WTC11 (cell line): ENCODE results near the gene LAPTM5. TPM values are rescaled to one million over a fixed set of nuclear protein-coding genes. Genes with fewer than 3 reads are reported as not detected.

Source experiments
- ATAC-seq: fragments of 200-7000 bp; cut with Tn5 transposase; 2 replicates; pipeline ENCODE4 v1.10.0; 2021; ENCODE audit warnings: mild to moderate bottlenecking, moderate library complexity
- CTCF ChIA-PET: fragments of 300-600 bp; sonication (Branson Sonifier 250); formaldehyde crosslinking; loops from one replicate; lab custom pipeline; 2021; ENCODE audit warnings: antibody characterized with exemption; lab: Charles Lee
- POLR2A ChIA-PET: fragments of 350-600 bp; sonication (Branson Sonifier 250); formaldehyde crosslinking; loops from one replicate; lab custom pipeline; 2021; ENCODE audit warnings: antibody characterized with exemption; lab: Charles Lee
- DNase-seq: peaks from one replicate; pipeline ENCODE4 v3.0.0; 2021; ENCODE audit warnings: low spot score
- H3K27ac Mint-ChIP-seq: 2 replicates; pipeline ENCODE4 v1.8.0; 2021; ENCODE audit warnings: mixed read lengths
- H3K27me3 Mint-ChIP-seq: 2 replicates; pipeline ENCODE4 v1.8.0; 2021; ENCODE audit warnings: low read depth, mild to moderate bottlenecking, moderate library complexity, mixed read lengths
- H3K36me3 Mint-ChIP-seq: 2 replicates; pipeline ENCODE4 v1.8.0; 2021; ENCODE audit warnings: mixed read lengths
- H3K4me1 Mint-ChIP-seq: 2 replicates; pipeline ENCODE4 v1.8.0; 2022; ENCODE audit warnings: mixed read lengths
- H3K4me3 Mint-ChIP-seq: 2 replicates; pipeline ENCODE4 v1.8.0; 2021; ENCODE audit warnings: mild to moderate bottlenecking, moderate library complexity, mixed read lengths
- H3K9me3 Mint-ChIP-seq: 2 replicates; pipeline ENCODE4 v1.8.0; 2021; ENCODE audit warnings: mixed read lengths
- ATF6 ChIP-seq: sonication (generic); formaldehyde crosslinking; IDR thresholded peaks from 2 replicates; pipeline ENCODE4 v1.8.1; 2023; ENCODE audit warnings: mild to moderate bottlenecking, missing genetic modification reagents
- CBFB ChIP-seq: sonication (generic); formaldehyde crosslinking; IDR thresholded peaks from 2 replicates; pipeline ENCODE4 v1.8.1; 2022; ENCODE audit warnings: mild to moderate bottlenecking, low read depth, missing genetic modification reagents
- ETV6 ChIP-seq: sonication (generic); formaldehyde crosslinking; IDR thresholded peaks from 2 replicates; pipeline ENCODE4 v1.8.1; 2022; ENCODE audit warnings: mild to moderate bottlenecking, missing genetic modification reagents
- FOXP1 ChIP-seq: sonication (generic); formaldehyde crosslinking; IDR thresholded peaks from 2 replicates; pipeline ENCODE4 v1.8.0; 2022; ENCODE audit warnings: missing genetic modification reagents, mild to moderate bottlenecking, moderate library complexity, borderline replicate concordance
- JUN ChIP-seq: sonication (generic); formaldehyde crosslinking; IDR thresholded peaks from 2 replicates; pipeline ENCODE4 v1.8.0; 2023; ENCODE audit warnings: mild to moderate bottlenecking, missing genetic modification reagents
- KAT7 ChIP-seq: sonication (generic); formaldehyde crosslinking; IDR thresholded peaks from 2 replicates; pipeline ENCODE4 v1.8.1; 2023; ENCODE audit warnings: missing genetic modification reagents, mild to moderate bottlenecking, borderline replicate concordance
- MAX ChIP-seq: sonication (generic); formaldehyde crosslinking; IDR thresholded peaks from 2 replicates; pipeline ENCODE4 v1.8.0; 2022; ENCODE audit warnings: mild to moderate bottlenecking, missing genetic modification reagents
- RELA ChIP-seq: sonication (generic); formaldehyde crosslinking; IDR thresholded peaks from 2 replicates; pipeline ENCODE4 v1.8.1; 2022; ENCODE audit warnings: missing genetic modification reagents, mild to moderate bottlenecking, borderline replicate concordance
- RORB ChIP-seq: fragments of 250-450 bp; sonication (Bioruptor Pico); IDR thresholded peaks from 2 replicates; pipeline ENCODE4 v1.9.0; 2021; ENCODE audit warnings: mild to moderate bottlenecking
- SMAD3 ChIP-seq: sonication (generic); formaldehyde crosslinking; IDR thresholded peaks from 2 replicates; pipeline ENCODE4 v1.8.0; 2022; ENCODE audit warnings: missing genetic modification reagents, mild to moderate bottlenecking, borderline replicate concordance
- SP1 ChIP-seq: sonication (generic); formaldehyde crosslinking; conservative IDR thresholded peaks from 2 replicates; pipeline ENCODE4 v1.8.1; 2022; ENCODE audit warnings: missing genetic modification reagents
- ZMAT4 ChIP-seq: fragments of 250-450 bp; sonication (Bioruptor Pico); IDR thresholded peaks from 2 replicates; pipeline ENCODE4 v1.9.0; 2021; ENCODE audit warnings: mild to moderate bottlenecking
- ZNF219 ChIP-seq: sonication (generic); formaldehyde crosslinking; IDR thresholded peaks from 2 replicates; pipeline ENCODE4 v1.8.0; 2023; ENCODE audit warnings: missing genetic modification reagents, mild to moderate bottlenecking, borderline replicate concordance
- ZNF281 ChIP-seq: sonication (generic); formaldehyde crosslinking; IDR thresholded peaks from 2 replicates; pipeline ENCODE4 v1.8.0; 2023; ENCODE audit warnings: mild to moderate bottlenecking, missing genetic modification reagents
- ZNF532 ChIP-seq: fragments of 250-450 bp; sonication (Bioruptor Pico); IDR thresholded peaks from 2 replicates; pipeline ENCODE4 v1.9.0; 2021; ENCODE audit warnings: mild to moderate bottlenecking, borderline replicate concordance
- total RNA-seq: library from RNA; stranded (reverse); gene quantifications from 3 replicates; pipeline ENCODE4 v1.2.3, GENCODE V29; 2021

The LAPTM5 gene
- total RNA-seq, 1 experiment from 2014 or later: 1.3 TPM

DNA sequence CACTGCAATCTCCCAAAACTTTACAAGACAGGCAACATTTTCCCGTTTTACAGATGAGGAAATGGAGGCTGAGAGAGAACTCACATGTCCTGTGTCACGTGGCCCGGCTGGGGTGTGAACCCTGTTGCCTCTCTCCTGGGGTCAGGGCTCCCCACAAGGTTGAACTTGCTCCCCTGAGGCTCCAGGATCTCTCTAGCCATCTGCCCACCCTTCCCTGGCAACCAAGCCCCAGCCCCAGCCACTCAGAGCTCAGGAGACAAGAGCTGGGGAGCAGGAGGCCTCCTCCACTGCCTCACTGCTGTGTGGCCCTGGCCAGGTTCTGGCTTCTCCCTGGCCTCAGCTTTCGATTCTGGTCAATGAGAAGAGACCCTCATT lies 11.8 kb downstream of the LAPTM5 start (continued):
- no peak for TF ChIP-seq ATF6 (CRISPR knock-in tag)
- no peak for TF ChIP-seq JUN (CRISPR knock-in tag)
- TF ChIP-seq, all 79 proteins: peak for 0

GRCh38 chr1:30745156-30745833 lies 12.3 kb downstream of the LAPTM5 start:
- Mint-ChIP-seq H3K9me3 (no peaks in the 10 kb centered on the region), H3K36me3 (no peaks in the 10 kb centered on the region), H3K4me1 (peaks cover 41% of the 10 kb centered on the region), H3K27me3 (no peaks in the 10 kb centered on the region), H3K4me3 (no peak overlapping the region)
- ATAC-seq: no peak
- POLR2A ChIA-PET: no interaction called here
- CTCF ChIA-PET: interaction anchor here (0.6 to 3.3 kb wide), 5 partner anchors 26 to 1775 kb away, joined by 3 to 10 read pairs (median 3); no protein-coding TSS in a partner anchor
- TF ChIP-seq ZNF219 (no peak), ZNF532 (CRISPR knock-in tag) (no peak), CBFB (CRISPR knock-in tag) (no peak), ZNF281 (no peak), RELA (CRISPR knock-in tag) (no peak), RORB (no peak), ZMAT4 (CRISPR knock-in tag) (no peak), FOXP1 (CRISPR knock-in tag) (no peak), KAT7 (CRISPR knock-in tag) (no peak), ETV6 (CRISPR knock-in tag) (no peak), SMAD3 (CRISPR knock-in tag) (no peak), MAX (no peak), SP1 (CRISPR knock-in tag) (no peak)
- TF ChIP-seq, all 79 proteins: peak for 0
- H3K27ac Mint-ChIP-seq: no peak overlapping the region
- DNase-seq: no peak
